K562 (cell line): Measurements from ENCODE around the gene SLC25A1. TPM values are rescaled to one million over a fixed set of nuclear protein-coding genes. Genes with fewer than 3 reads are reported as not detected.

ENCODE experiments used
- ATF1 ChIP-seq, 2 experiments: fragments of 450-650 bp in 1 of 2; IDR thresholded peaks; 2 replicates each; pipeline ENCODE4 v1.6.1; 2016; ENCODE audit warnings: missing compliant biosample characterization in 1 of 2, missing genetic modification characterization in 1 of 2
- CBFB ChIP-seq: sonication (generic); formaldehyde crosslinking; IDR thresholded peaks from 2 replicates; pipeline ENCODE4 v1.4.0; 2020; ENCODE audit warnings: mild to moderate bottlenecking, missing genetic modification reagents
- EHMT2 ChIP-seq: fragments of 450-650 bp; IDR thresholded peaks from 2 replicates; pipeline ENCODE4 v1.6.1; 2018; ENCODE audit warnings: antibody characterized with exemption
- GMEB1 ChIP-seq: fragments of 250-450 bp; sonication (Bioruptor Pico); IDR thresholded peaks from 2 replicates; pipeline ENCODE4 v1.4.0; 2020; ENCODE audit warnings: mild to moderate bottlenecking
- OTX1 ChIP-seq: fragments of 450-650 bp; formaldehyde crosslinking; IDR thresholded peaks from 2 replicates; pipeline ENCODE4 v1.4.0; 2022; ENCODE audit warnings: mild to moderate bottlenecking
- PHF21A ChIP-seq: fragments of 450-650 bp; IDR thresholded peaks from 2 replicates; pipeline ENCODE4 v1.6.1; 2017; ENCODE audit warnings: low read depth, borderline replicate concordance
- RUNX1 ChIP-seq: sonication (generic); IDR thresholded peaks from 2 replicates; pipeline ENCODE4 v1.6.1; 2016; ENCODE audit warnings: antibody characterized with exemption, low read depth
- SNIP1 ChIP-seq: fragments of 450-650 bp; IDR thresholded peaks from 2 replicates; pipeline ENCODE4 v1.7.1; 2017; ENCODE audit warnings: low read depth, mild to moderate bottlenecking
- ZC3H11A ChIP-seq: IDR thresholded peaks from 2 replicates; pipeline ENCODE4 v1.6.1; 2012; ENCODE audit warnings: low read depth, low read length, improper control_type of control experiment
- ZNF263 ChIP-seq: sonication (generic); formaldehyde crosslinking; IDR thresholded peaks from 2 replicates; pipeline ENCODE4 v1.8.0; 2022; ENCODE audit warnings: mild to moderate bottlenecking, missing genetic modification reagents, borderline replicate concordance
- ZNF282 ChIP-seq: sonication (generic); formaldehyde crosslinking; IDR thresholded peaks from 2 replicates; pipeline ENCODE4 v1.8.1; 2023; ENCODE audit warnings: missing genetic modification reagents
- ZNF384 ChIP-seq: IDR thresholded peaks from 2 replicates; pipeline ENCODE4 v1.6.1; 2012; ENCODE audit warnings: low read depth, low read length, improper control_type of control experiment
- ZNF57 ChIP-seq: fragments of 450-650 bp; formaldehyde crosslinking; IDR thresholded peaks from 2 replicates; pipeline ENCODE4 v1.4.0; 2020; ENCODE audit warnings: mild to moderate bottlenecking, moderate library complexity
- ZSCAN32 ChIP-seq: fragments of 450-650 bp; formaldehyde crosslinking; IDR thresholded peaks from 2 replicates; pipeline ENCODE4 v1.4.0; 2020; ENCODE audit warnings: mild to moderate bottlenecking, moderate library complexity
- polyA plus RNA-seq, 8 experiments: library from polyadenylated mRNA; depleted of rRNA in 4 of 8; stranded (reverse) in 5 of 8; unstranded in 3 of 8; fragments of >200 nt; fragmentation: Nextera tagmentation in 2 of 8; fragmentation: Illumina TruSeq in 1 of 8; extraction: Ambion mirVana in 2 of 8; extraction: Trizol in 1 of 8; gene quantifications; 2 replicates each; pipeline versions ENCODE4 v1.2.1 to v1.2.3, GENCODE V29; 2011 to 2014; ENCODE audit warnings: inconsistent platforms in 1 of 8, missing spikeins in 1 of 8
- total RNA-seq, 7 experiments: library from RNA; depleted of rRNA in 6 of 7; stranded (reverse); fragments of >200 nt in 6 of 7; fragmentation: Illumina TruSeq in 2 of 7; extraction: Trizol in 2 of 7; gene quantifications; 2 replicates each; pipeline versions ENCODE4 v1.2.1 to v1.2.3, GENCODE V29; 2011 to 2021; ENCODE audit warnings: low replicate concordance in 1 of 7
- TF ChIP-seq, protein P1 (sequence below), 2 experiments: fragments of 450-650 bp; IDR thresholded peaks; 2 replicates each; pipeline ENCODE4 v1.6.1; 2016
- TF ChIP-seq, protein P2 (sequence below): fragments of 450-650 bp; formaldehyde crosslinking; IDR thresholded peaks from 2 replicates; pipeline ENCODE4 v1.4.0; 2020; ENCODE audit warnings: mild to moderate bottlenecking, moderate library complexity
- TF ChIP-seq, protein P3 (sequence below): IDR thresholded peaks from 2 replicates; pipeline ENCODE4 v1.6.1; 2011; ENCODE audit not compliant: insufficient read length; ENCODE audit errors: extremely low read depth
- TF ChIP-seq, protein P4 (sequence below): fragments of 450-650 bp; IDR thresholded peaks from 2 replicates; pipeline ENCODE4 v1.6.1; 2018; ENCODE audit not compliant: partially characterized antibody

Gene SLC25A1
- total and polyA plus RNA-seq, 9 of the 15 experiments (the other 6 are each of a cell fraction or from before 2014, with no cell fraction given), result 11.0 to 408 (median 110) TPM

- TF ChIP-seq, protein P1, sequence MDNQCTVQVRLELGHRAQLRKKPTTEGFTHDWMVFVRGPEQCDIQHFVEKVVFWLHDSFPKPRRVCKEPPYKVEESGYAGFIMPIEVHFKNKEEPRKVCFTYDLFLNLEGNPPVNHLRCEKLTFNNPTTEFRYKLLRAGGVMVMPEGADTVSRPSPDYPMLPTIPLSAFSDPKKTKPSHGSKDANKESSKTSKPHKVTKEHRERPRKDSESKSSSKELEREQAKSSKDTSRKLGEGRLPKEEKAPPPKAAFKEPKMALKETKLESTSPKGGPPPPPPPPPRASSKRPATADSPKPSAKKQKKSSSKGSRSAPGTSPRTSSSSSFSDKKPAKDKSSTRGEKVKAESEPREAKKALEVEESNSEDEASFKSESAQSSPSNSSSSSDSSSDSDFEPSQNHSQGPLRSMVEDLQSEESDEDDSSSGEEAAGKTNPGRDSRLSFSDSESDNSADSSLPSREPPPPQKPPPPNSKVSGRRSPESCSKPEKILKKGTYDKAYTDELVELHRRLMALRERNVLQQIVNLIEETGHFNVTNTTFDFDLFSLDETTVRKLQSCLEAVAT (IDR thresholded peaks at IDR 0.05), result 0 out of 4 replicates have a peak, but pooled peaks have one; percentile 42 to 44
- TF ChIP-seq, protein P2, sequence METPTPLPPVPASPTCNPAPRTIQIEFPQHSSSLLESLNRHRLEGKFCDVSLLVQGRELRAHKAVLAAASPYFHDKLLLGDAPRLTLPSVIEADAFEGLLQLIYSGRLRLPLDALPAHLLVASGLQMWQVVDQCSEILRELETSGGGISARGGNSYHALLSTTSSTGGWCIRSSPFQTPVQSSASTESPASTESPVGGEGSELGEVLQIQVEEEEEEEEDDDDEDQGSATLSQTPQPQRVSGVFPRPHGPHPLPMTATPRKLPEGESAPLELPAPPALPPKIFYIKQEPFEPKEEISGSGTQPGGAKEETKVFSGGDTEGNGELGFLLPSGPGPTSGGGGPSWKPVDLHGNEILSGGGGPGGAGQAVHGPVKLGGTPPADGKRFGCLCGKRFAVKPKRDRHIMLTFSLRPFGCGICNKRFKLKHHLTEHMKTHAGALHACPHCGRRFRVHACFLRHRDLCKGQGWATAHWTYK (CRISPR knock-in tag), result peak; percentile 86
- TF ChIP-seq EHMT2, result peak; percentile 95
- TF ChIP-seq, protein P3, sequence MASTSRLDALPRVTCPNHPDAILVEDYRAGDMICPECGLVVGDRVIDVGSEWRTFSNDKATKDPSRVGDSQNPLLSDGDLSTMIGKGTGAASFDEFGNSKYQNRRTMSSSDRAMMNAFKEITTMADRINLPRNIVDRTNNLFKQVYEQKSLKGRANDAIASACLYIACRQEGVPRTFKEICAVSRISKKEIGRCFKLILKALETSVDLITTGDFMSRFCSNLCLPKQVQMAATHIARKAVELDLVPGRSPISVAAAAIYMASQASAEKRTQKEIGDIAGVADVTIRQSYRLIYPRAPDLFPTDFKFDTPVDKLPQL, result no peak
- 0 out of 2 replicates have a peak, but pooled peaks have one; percentile 14 for TF ChIP-seq PHF21A
- TF ChIP-seq, protein P4, sequence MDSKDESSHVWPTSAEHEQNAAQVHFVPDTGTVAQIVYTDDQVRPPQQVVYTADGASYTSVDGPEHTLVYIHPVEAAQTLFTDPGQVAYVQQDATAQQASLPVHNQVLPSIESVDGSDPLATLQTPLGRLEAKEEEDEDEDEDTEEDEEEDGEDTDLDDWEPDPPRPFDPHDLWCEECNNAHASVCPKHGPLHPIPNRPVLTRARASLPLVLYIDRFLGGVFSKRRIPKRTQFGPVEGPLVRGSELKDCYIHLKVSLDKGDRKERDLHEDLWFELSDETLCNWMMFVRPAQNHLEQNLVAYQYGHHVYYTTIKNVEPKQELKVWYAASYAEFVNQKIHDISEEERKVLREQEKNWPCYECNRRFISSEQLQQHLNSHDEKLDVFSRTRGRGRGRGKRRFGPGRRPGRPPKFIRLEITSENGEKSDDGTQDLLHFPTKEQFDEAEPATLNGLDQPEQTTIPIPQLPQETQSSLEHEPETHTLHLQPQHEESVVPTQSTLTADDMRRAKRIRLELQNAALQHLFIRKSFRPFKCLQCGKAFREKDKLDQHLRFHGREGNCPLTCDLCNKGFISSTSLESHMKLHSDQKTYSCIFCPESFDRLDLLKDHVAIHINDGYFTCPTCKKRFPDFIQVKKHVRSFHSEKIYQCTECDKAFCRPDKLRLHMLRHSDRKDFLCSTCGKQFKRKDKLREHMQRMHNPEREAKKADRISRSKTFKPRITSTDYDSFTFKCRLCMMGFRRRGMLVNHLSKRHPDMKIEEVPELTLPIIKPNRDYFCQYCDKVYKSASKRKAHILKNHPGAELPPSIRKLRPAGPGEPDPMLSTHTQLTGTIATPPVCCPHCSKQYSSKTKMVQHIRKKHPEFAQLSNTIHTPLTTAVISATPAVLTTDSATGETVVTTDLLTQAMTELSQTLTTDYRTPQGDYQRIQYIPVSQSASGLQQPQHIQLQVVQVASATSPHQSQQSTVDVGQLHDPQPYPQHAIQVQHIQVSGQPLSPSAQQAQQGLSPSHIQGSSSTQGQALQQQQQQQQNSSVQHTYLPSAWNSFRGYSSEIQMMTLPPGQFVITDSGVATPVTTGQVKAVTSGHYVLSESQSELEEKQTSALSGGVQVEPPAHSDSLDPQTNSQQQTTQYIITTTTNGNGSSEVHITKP, result peak; percentile 51
- TF ChIP-seq ZNF57, result peak; percentile 81
- 0 out of 2 replicates have a peak, but pooled peaks have one; percentile 35 for TF ChIP-seq RUNX1
- TF ChIP-seq OTX1, result peak; percentile 97
- TF ChIP-seq ZC3H11A, result no peak
- no peak for TF ChIP-seq ZNF384
- peak; percentile 28; the same call in 1 of the 2 replicates for TF ChIP-seq ZNF263
- TF ChIP-seq ATF1 (CRISPR knock-in tag; IDR thresholded peaks at IDR 0.05), result no peak
- TF ChIP-seq ATF1 (tag; IDR thresholded peaks at IDR 0.05), result 0 out of 2 replicates have a peak, but pooled peaks have one; percentile 3
- TF ChIP-seq SNIP1, result no peak
- 0 out of 2 replicates have a peak, but pooled peaks have one; percentile 25 for TF ChIP-seq GMEB1
- no peak for TF ChIP-seq ZSCAN32
- 0 out of 2 replicates have a peak, but pooled peaks have one; percentile 36 for TF ChIP-seq CBFB
- TF ChIP-seq ZNF282 (CRISPR knock-in tag), result 0 out of 2 replicates have a peak, but pooled peaks have one; percentile 4
These were observed 23.6 kb upstream of the SLC25A1 start (continued) for GRCh38 chr22:19201869-19202798.
